Stimulated activated naive B cell treated with anti-CD40 and anti-IgM and Interleukin-4, amounts not matched to agents 10 μg/mL and 1 μg/mL and 100 μg/mL, for 72 hours (primary cell): ENCODE results near the gene DAP3.
"Not testable (repeated sequence)": the region's sequence is repeated elsewhere in the genome, so short reads cannot be mapped to it uniquely, and the experiment has no call there.

Experiments used
- ATAC-seq, 2 donors: fragments of 150-1000 bp; cut with Tn5 transposase; replicated peaks; 2 replicates each; pipeline ENCODE4 v1.10.0; 2021; ENCODE audit warnings: moderate library complexity in 1 of 2
- DNase-seq: peaks from one replicate; pipeline ENCODE4 v3.0.0; 2021
- H3K27ac Mint-ChIP-seq: one replicate; pipeline ENCODE4 v1.8.0; 2022; ENCODE audit warnings: mild to moderate bottlenecking, mixed read lengths
- H3K27me3 Mint-ChIP-seq, 2 donors: one replicate each; pipeline ENCODE4 v1.8.0; 2022; ENCODE audit warnings: mixed read lengths in 2 of 2
- H3K36me3 Mint-ChIP-seq, 2 donors: one replicate each; pipeline ENCODE4 v1.8.0; 2022; ENCODE audit warnings: mixed read lengths in 2 of 2, mild to moderate bottlenecking in 1 of 2
- H3K4me1 Mint-ChIP-seq, 2 donors: one replicate each; pipeline ENCODE4 v1.8.0; 2022; ENCODE audit warnings: mixed read lengths in 2 of 2, mild to moderate bottlenecking in 1 of 2
- H3K4me3 Mint-ChIP-seq, 2 donors: one replicate each; pipeline ENCODE4 v1.8.0; 2022; ENCODE audit warnings: mild to moderate bottlenecking in 2 of 2, mixed read lengths in 2 of 2, moderate library complexity in 1 of 2
- H3K9me3 Mint-ChIP-seq, 2 donors: one replicate each; pipeline ENCODE4 v1.8.0; 2022; ENCODE audit warnings: mixed read lengths in 2 of 2, mild to moderate bottlenecking in 1 of 2

Gene DAP3

DNA sequence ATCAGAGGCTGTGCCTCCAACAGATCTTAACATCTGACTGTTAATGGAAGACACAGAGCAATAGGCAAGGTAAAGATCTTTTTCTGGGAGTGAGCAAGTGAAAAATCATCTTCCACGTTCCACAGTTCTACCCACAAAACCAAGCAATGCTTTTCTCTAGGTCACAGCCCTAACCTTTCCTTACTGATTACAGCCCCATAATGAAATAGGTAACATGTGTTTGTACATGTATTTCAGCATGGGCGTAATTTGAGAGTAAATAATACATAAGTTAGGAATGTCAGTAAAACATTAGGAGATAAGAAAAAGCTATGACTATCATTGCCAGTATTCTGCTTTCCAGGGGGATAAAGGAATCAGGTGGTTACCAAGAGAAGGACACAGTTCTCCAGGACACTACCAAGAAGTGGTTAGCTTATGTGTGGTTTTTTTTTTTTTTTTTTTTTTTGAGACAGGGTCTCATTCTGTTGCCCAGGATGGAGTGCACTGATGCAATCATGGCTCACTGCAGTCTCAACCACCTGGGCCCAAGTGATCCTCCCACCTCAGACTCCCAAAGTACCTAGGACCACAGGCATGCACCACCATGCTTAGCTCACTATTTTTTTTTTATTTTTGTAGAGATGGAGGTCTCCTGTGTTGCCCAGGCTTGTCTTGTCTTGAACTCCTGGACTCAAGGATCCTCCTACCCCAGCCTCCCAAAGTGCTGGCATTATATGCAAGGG, 72.0 kb downstream of the DAP3 start:
- no peak overlapping the region for H3K4me3 Mint-ChIP-seq
- ATAC-seq (no peak), DNase-seq (no peak)
- no peak overlapping the region for H3K27ac Mint-ChIP-seq
- H3K9me3 Mint-ChIP-seq: no peaks in the 10 kb centered on the region
- H3K36me3 Mint-ChIP-seq: peaks cover 35 to 53% of the 10 kb centered on the region in 2 donors
- H3K27me3 Mint-ChIP-seq: no peaks in the 10 kb centered on the region
- H3K4me1 Mint-ChIP-seq: peaks cover 0 to 1% of the 10 kb centered on the region in 2 donors

DNA sequence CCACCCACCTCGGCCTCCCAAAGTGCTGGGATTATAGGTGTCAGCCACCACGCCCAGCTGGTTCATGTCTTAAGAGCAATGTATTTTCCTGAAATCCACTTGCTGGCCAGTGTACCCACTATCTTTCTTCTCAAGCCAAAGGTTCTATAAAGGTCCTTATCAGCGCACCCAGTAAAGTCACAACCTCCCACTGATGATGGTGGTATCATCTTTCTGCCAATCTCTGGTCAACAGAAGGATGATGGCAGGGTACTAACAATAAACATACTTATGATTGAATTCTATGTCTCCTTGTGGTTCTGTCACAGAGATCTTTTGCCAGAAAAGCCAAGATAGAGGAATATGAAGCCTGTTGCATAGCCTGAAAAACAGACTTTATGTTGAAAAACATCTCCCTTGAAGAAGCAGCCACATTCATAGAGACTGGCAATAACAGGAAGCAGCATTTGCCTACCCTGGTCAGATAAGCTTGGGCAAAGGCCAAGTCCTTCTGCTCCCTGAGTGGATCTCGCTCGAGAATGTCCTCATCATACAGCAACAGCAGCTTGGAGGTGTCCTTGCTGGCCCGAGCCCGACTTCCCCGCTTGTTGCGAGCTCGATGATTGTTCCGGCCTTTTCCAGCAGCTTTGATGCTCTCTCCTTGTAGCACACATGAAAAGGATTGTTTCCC, 73.0 kb downstream of the DAP3 start:
- peaks cover 38 to 59% of the 10 kb centered on the region in 2 donors for H3K36me3 Mint-ChIP-seq
- H3K9me3 Mint-ChIP-seq: no peaks in the 10 kb centered on the region
- H3K4me3 Mint-ChIP-seq: no peak overlapping the region
- no peaks in the 10 kb centered on the region for H3K27me3 Mint-ChIP-seq
- ATAC-seq (no peak), DNase-seq (no peak)
- no peak overlapping the region for H3K27ac Mint-ChIP-seq
- H3K4me1 Mint-ChIP-seq: peaks cover 0 to 1% of the 10 kb centered on the region in 2 donors

DNA sequence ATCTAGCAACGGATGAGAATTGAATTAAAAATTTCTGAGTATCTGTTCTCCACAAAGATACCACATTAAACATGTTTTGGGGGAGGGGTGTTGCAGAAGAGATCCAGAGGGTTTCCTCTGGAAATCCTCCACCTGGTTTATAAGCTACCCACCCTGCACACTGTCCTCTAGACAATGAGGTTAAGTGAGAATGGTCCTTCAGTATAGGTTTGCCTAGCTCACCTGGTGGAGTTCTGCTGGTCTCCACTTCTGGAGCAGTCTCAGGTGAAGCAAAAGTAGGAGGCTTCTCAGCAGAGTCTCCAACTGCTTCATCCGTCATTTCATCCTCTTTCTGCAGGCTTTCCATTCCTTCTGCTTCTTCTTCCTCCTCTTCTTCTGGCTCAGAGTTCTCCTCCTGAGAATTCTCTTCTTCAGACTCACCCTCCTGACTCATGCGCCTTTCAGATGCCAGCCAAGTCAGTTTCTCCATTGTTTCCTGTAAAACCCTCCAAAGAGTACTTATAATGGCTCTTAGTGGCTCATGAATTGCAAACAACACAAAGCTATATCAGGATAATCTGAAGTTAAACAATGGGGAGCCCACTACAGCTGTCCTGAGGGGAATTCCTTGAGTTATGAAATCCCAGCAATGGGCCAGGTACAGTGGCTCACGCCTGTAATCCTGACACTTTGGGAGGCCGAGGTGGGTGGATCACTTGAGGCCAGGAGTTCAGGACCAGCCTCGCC, 74.4 kb downstream of the DAP3 start:
- H3K9me3 Mint-ChIP-seq, H3K4me1 Mint-ChIP-seq, ATAC-seq, H3K27me3 Mint-ChIP-seq, DNase-seq, H3K27ac Mint-ChIP-seq, H3K4me3 Mint-ChIP-seq: not testable (repeated sequence)
- H3K36me3 Mint-ChIP-seq: peaks cover 34 to 59% of the 10 kb centered on the region in 2 donors

DNA sequence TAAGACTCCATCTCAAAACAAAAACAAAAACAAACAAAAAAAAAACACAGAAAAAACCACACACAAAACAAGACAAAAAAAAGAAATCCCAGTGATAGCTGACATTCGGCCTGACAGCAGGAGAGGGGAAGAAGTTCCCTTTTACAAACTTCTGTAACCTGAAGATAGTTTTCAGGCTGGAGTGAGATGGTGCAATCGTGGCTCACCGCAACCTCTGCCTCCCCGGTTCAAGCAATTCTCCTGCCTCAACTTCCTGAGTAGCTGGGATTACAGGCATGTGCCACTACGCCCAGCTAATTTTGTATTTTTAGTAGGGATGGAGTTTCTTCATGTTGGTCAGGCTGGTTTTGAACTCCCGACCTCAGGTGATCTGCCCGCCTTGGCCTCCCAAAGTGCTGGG, 75.1 kb downstream of the DAP3 start:
- H3K9me3 Mint-ChIP-seq, H3K4me3 Mint-ChIP-seq, DNase-seq, H3K4me1 Mint-ChIP-seq, H3K27ac Mint-ChIP-seq, H3K27me3 Mint-ChIP-seq, ATAC-seq: not testable (repeated sequence)
- H3K36me3 Mint-ChIP-seq: peaks cover 39 to 64% of the 10 kb centered on the region in 2 donors

DNA sequence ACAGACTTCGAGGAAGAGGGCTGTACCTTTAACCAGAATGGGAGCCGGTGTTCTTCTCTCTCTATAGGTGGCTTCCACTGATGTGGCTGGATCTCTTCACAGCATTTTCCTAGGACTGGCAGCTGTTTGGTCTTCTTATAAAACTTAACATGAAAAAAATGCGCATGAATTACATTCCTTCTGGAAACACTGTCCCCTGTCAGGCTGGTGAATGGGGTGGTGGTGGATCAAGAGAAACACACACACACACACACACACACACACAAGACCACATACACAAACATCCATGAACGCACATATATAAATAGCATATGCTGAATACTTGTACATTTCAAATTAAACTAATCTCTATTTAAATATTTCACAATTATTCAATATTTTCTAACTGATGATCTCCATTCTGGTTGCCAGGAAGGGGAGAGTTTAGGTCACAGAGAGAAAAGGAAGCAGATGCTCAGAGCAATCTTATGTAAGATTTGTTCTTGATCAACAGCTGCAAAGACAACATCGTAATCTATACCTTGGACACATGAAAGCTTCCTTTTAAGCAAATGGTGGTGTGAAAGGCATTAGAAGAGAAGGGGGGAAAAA, 78.6 kb downstream of the DAP3 start:
- not testable (repeated sequence) for H3K9me3 Mint-ChIP-seq, H3K4me1 Mint-ChIP-seq, H3K27me3 Mint-ChIP-seq, DNase-seq, H3K4me3 Mint-ChIP-seq, H3K27ac Mint-ChIP-seq, ATAC-seq
- peaks cover 29 to 66% of the 10 kb centered on the region in 2 donors for H3K36me3 Mint-ChIP-seq

DNA sequence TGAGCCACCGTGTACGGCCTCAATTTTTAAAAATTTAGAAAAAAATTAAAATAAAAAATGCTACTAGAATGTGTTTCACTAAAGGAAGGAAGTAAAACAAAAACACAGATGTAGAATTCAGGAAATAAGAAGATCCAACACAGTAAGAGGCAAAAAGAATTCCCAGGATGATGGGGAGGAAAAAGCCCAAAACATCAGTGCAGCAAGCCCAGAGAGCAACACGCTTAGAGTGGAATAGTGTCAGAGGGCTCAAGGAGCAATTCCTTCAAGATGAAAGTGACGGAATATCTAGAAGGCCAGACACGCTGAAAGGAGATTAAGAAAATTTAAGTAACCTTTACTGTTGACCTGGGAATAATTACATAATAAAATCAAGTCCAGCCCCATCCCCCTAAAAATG, 80.4 kb downstream of the DAP3 start:
- H3K27ac Mint-ChIP-seq: no peak overlapping the region
- H3K27me3 Mint-ChIP-seq: no peaks in the 10 kb centered on the region
- H3K36me3 Mint-ChIP-seq: peaks cover 35 to 68% of the 10 kb centered on the region in 2 donors
- no peak overlapping the region for H3K4me3 Mint-ChIP-seq
- DNase-seq: no peak
- H3K4me1 Mint-ChIP-seq: no peaks in the 10 kb centered on the region
- H3K9me3 Mint-ChIP-seq: no peaks in the 10 kb centered on the region
- no peak for ATAC-seq

DNA sequence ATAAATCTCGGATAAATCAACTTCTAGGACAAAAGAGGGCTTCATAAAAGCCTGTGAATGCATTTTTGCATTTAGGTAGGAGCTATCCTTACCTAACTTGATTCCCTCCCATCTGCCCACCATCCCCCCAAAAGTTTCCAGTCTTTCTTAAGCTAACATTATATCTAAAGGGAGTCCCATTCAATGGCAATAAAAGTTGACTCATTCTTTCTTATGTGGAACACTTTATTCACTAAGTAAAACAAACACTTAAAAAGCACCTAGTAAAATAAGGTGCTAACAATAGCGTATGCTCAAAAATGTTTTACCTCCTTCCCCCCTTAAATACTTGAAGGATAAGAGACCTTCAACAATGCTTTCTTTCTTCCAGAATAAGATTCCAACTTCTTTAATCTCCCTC, 84.3 kb downstream of the DAP3 start:
- ATAC-seq: no peak
- H3K4me3 Mint-ChIP-seq: no peak overlapping the region
- no peaks in the 10 kb centered on the region for H3K9me3 Mint-ChIP-seq
- no peaks in the 10 kb centered on the region for H3K4me1 Mint-ChIP-seq
- no peaks in the 10 kb centered on the region for H3K27me3 Mint-ChIP-seq
- peaks cover 37 to 72% of the 10 kb centered on the region in 2 donors for H3K36me3 Mint-ChIP-seq
- H3K27ac Mint-ChIP-seq: peak overlapping the region; percentile 43
- DNase-seq: no peak

DNA sequence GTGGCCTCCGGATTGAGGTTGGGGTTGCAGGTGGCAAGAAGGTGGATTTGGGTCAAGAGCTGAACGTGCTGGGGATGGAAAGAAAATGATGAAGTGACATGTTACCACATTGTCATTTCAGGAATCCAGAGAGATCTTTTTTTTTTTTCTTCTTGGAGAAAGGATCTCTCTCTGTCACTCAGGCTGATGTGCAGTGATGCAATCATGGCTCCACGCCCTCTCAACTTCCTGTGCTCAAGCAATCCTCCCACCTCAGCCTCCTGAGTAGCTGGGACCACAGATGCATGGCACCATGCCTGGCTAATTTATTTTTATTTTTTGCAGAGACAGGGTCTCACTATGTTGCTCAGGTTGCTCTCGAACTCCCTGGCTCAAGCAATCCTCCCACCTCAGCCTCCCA, 87.5 kb downstream of the DAP3 start:
- Mint-ChIP-seq H3K27ac (no peak overlapping the region), H3K36me3 (peaks cover 30 to 49% of the 10 kb centered on the region in 2 donors), H3K4me1 (no peaks in the 10 kb centered on the region), H3K27me3 (no peaks in the 10 kb centered on the region), H3K9me3 (no peaks in the 10 kb centered on the region), H3K4me3 (no peak overlapping the region)
- ATAC-seq (no peak), DNase-seq (no peak)

DNA sequence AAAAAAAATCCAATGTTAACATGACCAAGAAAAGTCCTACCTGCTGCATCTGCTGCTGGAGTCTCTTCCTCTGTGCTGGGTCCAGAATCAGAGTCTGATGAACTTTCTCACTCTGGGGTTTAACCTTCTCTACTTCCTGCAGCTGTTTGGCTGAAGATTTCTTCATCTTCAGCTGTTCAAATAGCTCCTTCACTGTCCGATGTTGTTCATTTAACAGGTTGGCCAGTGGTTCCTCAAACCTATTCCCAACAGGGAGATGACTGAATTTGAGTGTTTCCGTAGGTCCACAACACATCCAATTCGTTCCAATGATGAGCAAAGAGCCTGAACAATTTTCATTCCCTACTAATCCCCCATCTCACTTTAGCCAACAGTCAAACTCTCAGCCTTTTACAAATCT, 88.7 kb downstream of the DAP3 start:
- Mint-ChIP-seq H3K36me3 (peaks cover 29 to 46% of the 10 kb centered on the region in 2 donors), H3K27me3 (no peaks in the 10 kb centered on the region), H3K4me1 (no peaks in the 10 kb centered on the region), H3K9me3 (no peaks in the 10 kb centered on the region), H3K4me3 (no peak overlapping the region), H3K27ac (no peak overlapping the region)
- no peak for DNase-seq
- ATAC-seq: no peak
